Activated CD4-positive, CD25-positive, alpha-beta regulatory T cell (primary cell): Measurements from ENCODE around the gene APOBEC3A.
"Not testable (repeated sequence)": the region's sequence is repeated elsewhere in the genome, so short reads cannot be mapped to it uniquely, and the experiment has no call there.

Experiments used
- DNase-seq, 4 experiments: peaks; one replicate each; lab custom pipeline; 2025; lab: John Stamatoyannopoulos, UW

APOBEC3A gene

DNA sequence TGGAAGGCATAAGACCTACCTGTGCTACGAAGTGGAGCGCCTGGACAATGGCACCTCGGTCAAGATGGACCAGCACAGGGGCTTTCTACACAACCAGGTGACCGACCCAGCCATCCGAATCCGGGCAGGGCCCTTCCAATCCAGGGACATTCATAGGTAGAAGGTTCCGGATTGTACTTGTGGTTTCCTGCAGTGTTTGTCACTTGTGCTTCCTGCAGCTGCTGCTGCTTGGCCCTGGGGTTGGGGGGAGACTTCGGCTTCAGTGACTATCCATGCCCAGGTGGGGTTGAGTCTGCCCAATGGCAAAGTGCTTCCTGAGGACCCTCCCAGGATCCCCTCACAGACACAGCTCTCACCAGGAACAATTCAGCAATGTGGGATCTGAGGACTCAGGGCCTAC is 2.2 kb downstream of the APOBEC3A start:
- DNase-seq: no peak

DNA sequence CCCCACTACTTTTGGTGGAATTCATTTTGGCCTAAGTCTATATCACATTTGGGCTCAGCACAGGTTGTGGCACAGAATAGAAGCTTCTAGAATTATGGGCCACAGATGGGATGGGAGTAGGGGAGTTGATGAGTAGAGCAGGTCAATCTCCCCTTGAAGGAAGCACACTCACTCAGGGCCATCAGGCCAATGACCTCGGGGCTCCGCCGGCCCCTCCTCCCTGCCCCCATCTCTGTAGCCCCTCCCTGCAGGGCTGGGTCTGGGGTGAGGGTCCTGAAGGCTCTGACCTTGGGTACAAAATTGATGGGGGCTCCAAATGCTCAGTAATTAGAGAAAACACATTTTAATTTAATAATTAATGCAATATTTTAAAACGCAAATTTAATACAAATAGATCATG is 3.3 kb downstream of the APOBEC3A start:
- DNase-seq: not testable (repeated sequence)

DNA sequence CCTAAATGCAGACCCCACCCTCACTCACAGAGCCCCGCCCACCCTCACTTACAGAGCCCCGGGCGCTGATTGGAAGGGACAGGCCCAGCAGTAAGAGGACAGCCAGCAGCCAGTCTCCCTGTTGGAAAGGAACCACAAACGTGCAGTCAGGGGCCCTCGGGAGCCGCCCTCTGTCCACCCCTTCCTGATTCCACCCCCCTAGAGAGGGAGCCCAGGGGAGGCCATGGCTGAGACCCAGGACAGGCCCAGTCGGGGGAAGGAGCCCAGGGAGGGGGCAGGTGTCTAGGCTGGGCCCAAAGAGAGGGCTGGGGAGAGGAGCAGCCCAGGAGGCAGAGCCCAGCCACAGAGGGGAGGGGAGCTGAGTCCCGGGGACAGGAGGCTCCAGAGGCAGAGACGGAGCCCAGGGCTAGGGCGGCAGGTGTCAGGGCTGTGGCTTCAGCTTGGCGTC is 5.9 kb downstream of the APOBEC3A start:
- not testable (repeated sequence) for DNase-seq

- DNase-seq: no peak
These were observed 6.5 kb downstream of the APOBEC3A start for GRCh38 chr22:38963872-38964271.

DNA sequence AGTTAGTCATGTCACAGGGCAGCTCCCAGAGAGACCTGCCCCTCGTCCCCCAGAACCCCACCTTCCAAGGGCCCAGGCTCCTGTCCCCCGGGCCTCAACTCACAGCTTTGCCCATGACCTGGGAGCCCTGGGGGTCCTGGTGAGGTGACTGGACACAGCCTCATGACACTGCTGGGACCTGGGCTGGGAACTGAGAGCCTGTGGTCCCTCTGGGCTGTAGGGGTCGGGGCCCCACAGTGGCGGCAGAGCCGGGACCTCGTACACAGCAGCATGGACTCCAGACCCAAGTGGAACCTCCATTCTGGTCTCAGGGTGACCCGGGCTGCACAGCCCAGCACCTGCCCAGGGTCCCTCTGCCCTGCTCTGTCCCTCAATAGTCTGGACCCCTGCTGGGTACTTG is 6.9 kb downstream of the APOBEC3A start:
- DNase-seq: no peak

- DNase-seq: no peak
These were observed 7.6 kb downstream of the APOBEC3A start for GRCh38 chr22:38964989-38965388.

GRCh38 chr22:38965614-38966379 is 8.4 kb downstream of the APOBEC3A start:
- DNase-seq: no peak

DNA sequence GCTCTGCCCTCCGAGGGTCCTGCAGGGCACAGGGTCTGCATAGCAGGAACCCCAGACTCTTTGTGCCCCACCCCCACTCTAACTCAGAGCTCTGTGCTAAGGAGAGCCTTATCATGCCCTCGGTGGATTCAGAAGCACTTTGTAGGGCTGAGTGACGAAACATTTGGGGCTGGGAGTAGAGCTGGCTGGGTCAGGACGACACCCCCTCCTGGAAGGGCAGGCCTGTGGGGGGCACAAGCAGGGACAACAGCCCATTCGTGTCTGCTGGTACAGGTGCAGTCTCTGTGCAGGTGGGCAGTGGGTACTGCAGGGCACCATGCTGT is 8.9 kb downstream of the APOBEC3A start:
- no peak for DNase-seq

DNA sequence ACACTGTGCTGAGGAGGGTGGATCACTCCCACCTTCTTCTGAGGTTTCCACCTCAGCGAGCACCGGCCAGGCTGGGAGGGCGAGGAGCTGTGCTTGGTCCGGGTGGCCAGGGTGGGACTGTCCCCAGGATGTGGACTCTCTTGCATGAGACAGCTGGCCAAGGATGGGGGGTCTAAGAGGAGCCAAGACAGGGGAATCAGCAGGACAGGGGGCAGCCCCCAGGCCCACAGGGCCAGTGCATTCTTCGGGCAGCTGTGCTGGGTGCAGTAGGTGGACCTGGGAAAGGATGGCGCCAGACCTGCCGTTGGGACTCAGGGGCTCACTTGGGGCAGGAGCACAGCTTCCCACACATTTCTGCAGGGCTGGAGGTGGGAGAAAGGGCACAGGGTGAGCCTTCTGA is 9.5 kb downstream of the APOBEC3A start:
- DNase-seq: no peak

- no peak for DNase-seq
These were observed 10.3 kb downstream of the APOBEC3A start for GRCh38 chr22:38967451-38968450.

DNA sequence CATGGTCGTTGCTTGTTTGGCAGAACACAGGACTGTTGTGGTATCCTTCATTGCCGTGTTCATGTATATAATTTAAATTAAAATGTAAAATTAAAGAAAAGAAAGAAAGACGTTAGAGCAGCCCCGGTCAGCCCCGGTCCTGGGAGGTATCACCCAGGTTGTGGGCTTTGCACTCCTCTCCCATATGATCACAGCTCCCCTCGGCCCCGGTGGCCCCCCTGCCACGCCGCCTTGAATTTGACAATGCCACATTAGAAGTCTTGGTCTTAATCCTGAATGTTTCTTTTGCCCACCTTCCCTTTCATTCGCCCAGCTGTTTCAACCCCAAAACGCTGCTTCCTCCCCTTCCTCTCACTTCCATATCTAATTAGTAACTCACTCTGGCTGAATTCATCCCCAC is 11.4 kb downstream of the APOBEC3A start:
- no peak for DNase-seq

- DNase-seq: no peak
These were observed 13.1 kb downstream of the APOBEC3A start for GRCh38 chr22:38970551-38970950.

DNA sequence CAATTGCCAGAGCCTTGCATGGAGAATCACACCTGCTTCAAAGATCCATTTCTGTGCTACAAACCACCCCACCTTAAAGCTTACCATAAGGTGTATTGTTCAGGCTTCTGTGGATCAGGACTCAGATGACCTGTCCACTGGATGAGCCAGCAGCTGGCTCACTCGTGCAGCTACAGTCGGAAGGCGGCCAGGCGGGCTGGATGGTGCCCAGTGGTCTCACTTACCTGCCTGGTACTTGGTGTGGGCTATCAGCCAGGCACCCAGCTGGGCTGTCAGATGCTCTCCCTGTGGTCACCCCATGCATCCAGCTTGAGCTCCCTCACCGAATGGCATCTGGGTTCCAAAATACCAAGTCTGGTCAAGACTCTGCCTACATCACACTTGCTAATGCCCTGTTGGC is 13.8 kb downstream of the APOBEC3A start:
- DNase-seq: no peak

DNA sequence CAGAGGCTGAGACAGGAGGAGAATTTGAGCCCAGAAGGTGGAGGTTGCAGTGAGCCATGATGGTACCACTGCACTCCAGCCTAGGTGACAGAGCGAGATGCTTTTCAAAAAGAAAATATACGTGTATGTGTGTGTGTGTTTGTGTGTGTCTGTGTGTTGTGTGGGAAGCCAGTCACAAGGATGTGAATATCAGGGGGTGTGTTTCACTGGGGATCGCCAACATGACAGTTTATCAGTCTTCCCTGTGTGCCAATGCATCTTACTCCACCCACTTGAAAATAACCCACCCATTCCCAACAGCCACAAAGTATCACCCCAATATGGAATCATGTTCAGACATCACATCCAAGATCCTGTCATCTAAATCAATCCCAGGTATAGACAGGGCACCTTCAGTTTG is 14.4 kb downstream of the APOBEC3A start:
- no peak for DNase-seq

- no peak for DNase-seq
These were observed 15.1 kb downstream of the APOBEC3A start for GRCh38 chr22:38972558-38972957.

DNA sequence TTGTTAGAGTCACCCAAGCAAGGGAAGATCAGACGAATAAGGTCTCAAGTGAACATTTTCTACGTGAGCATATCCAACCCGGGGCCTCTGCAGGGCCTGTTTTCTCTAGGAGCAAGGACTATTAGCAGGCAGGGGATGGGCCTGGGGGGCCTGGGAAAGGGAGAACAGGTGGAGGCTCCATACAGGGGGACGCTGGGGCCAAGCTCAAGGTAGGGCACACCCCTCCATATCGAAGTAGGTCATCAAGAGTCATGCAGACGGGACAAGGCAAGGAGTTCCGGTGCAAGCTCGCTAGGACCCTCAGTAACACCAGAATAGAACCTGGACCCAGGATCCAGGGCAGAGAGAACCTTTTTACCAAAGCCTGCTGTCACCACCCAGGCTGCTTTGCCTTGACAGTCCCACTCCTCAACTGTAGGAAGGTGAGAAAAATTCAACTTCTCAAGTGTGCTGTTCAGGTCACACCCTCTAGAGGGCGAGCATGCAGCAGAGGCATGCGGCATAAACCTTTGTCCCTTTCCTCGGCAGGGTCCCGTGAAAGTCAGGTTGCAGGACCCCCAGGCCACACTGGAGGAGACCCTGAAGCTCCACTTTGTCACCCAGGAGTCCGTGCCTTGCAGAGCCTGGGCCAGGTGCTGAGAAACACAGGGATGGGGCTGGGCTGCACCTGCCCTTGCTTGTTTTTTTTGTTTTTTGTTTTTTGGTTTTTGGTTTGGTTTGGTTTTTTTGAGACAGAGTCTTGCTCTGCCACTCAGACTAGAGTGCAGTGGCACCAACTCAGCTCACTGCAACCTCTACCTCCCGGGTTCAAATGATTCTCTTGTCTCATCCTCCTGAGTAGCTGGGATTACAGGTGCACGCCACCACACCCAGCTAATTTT is 16.1 kb downstream of the APOBEC3A start:
- DNase-seq: peak in 3 of 4 experiments; percentile 8 to 58 (median 22)

DNA sequence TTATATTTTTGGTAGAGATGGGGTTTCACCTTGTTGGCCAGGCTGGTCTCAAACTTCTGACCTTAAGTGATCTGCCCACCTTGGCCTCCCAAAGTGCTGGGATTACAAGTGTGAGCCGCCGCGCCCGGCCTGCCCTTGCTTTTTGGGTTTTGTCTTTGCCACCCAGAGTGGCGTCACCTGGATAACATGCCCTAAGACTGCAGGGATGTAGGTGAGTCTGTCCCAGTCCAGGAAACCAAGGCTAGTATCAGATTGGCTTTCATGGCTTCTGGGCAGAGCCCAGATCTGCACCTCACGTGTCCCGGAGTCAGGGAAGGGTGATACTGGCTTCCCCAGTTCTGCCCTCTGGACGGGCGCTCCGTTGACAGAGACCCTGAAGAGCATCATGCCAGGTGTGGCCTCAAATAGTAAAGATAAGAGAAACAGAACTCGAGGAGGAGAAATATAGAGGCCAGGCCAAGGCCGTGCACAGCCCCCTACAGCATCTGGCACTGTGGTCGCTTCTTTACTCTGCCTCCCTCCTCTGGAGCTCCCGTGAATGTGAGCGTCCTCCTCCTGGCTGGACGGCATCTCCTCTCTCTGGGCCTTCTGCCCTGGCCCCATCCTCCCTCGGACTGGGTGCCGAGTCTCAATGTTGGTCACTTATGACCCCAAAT is 16.9 kb downstream of the APOBEC3A start:
- no peak for DNase-seq

DNA sequence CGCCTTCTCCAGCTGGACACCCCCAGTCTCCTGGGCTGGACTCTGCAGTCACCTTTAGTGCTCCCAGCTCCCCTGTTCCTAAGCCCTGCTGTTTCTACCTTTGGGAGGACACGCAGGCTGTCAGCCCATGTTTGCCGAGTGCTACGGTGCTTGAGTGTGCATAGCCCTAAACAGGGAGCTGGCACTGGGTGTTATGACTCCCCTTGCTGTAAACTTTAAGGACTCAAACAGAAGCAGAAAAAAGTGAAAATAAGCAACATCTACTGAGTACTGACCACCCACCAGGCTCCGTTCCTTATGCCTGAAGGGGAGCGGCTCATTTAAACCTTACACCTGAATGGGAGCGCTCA is 17.4 kb downstream of the APOBEC3A start:
- DNase-seq: no peak

DNA sequence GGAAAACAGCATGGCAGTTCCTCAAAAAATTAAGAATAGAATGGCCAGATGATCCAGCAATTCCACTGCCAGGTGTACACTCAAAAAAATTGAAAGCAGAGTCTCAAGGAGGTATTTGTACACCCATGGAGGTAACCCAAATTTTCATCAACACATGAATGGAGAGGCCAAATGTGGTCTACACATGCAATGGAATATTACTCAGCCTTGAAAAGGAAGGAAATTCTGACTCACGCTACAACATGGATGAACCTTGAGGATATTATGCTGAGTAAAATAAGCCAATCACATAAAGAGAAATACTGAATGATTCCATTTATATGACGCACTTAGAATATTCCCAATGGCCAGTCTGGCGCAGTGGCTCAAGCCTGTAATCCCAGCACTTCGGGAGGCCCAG is 19.9 kb downstream of the APOBEC3A start:
- DNase-seq: not testable (repeated sequence)

GRCh38 chr22:38980587-38980986 is 23.2 kb downstream of the APOBEC3A start:
- not testable (repeated sequence) for DNase-seq
